HL-60 (cell line): Measurements from ENCODE around the gene FRMD3.

ENCODE experiments used
- DNase-seq, 2 experiments: peaks; one replicate each; pipeline ENCODE4 v3.0.0-alpha.2; 2010 to 2020; ENCODE audit warnings: low read depth in 1 of 2, low spot score in 1 of 2
- H3K27ac ChIP-seq: fragments of 250-450 bp; sonication (Bioruptor Pico); replicated peaks from 2 replicates; pipeline ENCODE4 v1.5.1; 2020; ENCODE audit warnings: mild to moderate bottlenecking, moderate library complexity
- H3K27me3 ChIP-seq: fragments of 250-450 bp; sonication (Bioruptor Pico); 2 replicates; pipeline ENCODE4 v1.5.1; 2021; ENCODE audit warnings: mild to moderate bottlenecking, moderate library complexity; ENCODE audit not compliant: insufficient read depth, poor library complexity, severe bottlenecking
- H3K4me3 ChIP-seq: replicated peaks from 2 replicates; pipeline ENCODE4 v1.5.1; 2011; ENCODE audit warnings: mild to moderate bottlenecking, control low read depth, low read length; ENCODE audit not compliant: insufficient read depth
- GABPA ChIP-seq: IDR thresholded peaks from 2 replicates; pipeline ENCODE4 v1.6.1; 2012; ENCODE audit warnings: low read depth
- POLR2AphosphoS5 ChIP-seq: IDR thresholded peaks from 2 replicates; pipeline ENCODE4 v1.6.1; 2012; ENCODE audit warnings: low read depth
- SPI1 ChIP-seq: IDR thresholded peaks from 2 replicates; pipeline ENCODE4 v1.6.1; 2012; ENCODE audit warnings: low read depth, mild to moderate bottlenecking, borderline replicate concordance
- TF ChIP-seq, protein P1 (sequence below): IDR thresholded peaks from one replicate; pipeline ENCODE4 v1.5.1; 2011; ENCODE audit warnings: low read length, control low read depth, inconsistent platforms; ENCODE audit not compliant: insufficient read depth
- TF ChIP-seq, protein P2 (sequence below): IDR thresholded peaks from 2 replicates; pipeline ENCODE4 v1.6.1; 2012; ENCODE audit warnings: low read depth; ENCODE audit not compliant: insufficient replicate concordance

Gene FRMD3

DNA sequence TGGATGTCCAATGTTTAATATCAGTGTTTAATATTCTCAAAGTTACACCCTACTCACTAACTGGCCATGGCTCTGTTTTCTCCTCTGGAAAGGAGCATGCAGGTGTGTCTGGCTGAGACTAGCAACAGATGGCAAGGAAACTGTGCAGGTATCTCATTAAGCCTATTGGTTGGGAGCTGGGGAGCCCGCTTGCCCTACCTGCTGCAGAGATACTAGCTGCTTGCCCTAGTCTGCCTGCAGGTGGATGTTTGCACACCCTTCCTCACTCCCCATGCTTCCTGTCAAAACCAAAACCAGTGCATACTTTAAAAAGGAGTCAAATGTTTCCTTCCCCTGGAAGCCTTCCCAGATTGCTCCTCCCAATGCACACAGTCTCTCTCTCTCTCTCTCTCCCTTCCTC lies 247.0 kb downstream of the FRMD3 start:
- Histone ChIP-seq H3K4me3 (no peak overlapping the region), H3K27me3 (no peaks in the 10 kb centered on the region), H3K27ac (no peak overlapping the region)
- no peak for DNase-seq
- TF ChIP-seq POLR2AphosphoS5 (no peak), SPI1 (no peak)
- TF ChIP-seq, protein P1, sequence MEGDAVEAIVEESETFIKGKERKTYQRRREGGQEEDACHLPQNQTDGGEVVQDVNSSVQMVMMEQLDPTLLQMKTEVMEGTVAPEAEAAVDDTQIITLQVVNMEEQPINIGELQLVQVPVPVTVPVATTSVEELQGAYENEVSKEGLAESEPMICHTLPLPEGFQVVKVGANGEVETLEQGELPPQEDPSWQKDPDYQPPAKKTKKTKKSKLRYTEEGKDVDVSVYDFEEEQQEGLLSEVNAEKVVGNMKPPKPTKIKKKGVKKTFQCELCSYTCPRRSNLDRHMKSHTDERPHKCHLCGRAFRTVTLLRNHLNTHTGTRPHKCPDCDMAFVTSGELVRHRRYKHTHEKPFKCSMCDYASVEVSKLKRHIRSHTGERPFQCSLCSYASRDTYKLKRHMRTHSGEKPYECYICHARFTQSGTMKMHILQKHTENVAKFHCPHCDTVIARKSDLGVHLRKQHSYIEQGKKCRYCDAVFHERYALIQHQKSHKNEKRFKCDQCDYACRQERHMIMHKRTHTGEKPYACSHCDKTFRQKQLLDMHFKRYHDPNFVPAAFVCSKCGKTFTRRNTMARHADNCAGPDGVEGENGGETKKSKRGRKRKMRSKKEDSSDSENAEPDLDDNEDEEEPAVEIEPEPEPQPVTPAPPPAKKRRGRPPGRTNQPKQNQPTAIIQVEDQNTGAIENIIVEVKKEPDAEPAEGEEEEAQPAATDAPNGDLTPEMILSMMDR = no peak
- TF ChIP-seq, protein P2, sequence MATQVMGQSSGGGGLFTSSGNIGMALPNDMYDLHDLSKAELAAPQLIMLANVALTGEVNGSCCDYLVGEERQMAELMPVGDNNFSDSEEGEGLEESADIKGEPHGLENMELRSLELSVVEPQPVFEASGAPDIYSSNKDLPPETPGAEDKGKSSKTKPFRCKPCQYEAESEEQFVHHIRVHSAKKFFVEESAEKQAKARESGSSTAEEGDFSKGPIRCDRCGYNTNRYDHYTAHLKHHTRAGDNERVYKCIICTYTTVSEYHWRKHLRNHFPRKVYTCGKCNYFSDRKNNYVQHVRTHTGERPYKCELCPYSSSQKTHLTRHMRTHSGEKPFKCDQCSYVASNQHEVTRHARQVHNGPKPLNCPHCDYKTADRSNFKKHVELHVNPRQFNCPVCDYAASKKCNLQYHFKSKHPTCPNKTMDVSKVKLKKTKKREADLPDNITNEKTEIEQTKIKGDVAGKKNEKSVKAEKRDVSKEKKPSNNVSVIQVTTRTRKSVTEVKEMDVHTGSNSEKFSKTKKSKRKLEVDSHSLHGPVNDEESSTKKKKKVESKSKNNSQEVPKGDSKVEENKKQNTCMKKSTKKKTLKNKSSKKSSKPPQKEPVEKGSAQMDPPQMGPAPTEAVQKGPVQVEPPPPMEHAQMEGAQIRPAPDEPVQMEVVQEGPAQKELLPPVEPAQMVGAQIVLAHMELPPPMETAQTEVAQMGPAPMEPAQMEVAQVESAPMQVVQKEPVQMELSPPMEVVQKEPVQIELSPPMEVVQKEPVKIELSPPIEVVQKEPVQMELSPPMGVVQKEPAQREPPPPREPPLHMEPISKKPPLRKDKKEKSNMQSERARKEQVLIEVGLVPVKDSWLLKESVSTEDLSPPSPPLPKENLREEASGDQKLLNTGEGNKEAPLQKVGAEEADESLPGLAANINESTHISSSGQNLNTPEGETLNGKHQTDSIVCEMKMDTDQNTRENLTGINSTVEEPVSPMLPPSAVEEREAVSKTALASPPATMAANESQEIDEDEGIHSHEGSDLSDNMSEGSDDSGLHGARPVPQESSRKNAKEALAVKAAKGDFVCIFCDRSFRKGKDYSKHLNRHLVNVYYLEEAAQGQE = no peak

DNA sequence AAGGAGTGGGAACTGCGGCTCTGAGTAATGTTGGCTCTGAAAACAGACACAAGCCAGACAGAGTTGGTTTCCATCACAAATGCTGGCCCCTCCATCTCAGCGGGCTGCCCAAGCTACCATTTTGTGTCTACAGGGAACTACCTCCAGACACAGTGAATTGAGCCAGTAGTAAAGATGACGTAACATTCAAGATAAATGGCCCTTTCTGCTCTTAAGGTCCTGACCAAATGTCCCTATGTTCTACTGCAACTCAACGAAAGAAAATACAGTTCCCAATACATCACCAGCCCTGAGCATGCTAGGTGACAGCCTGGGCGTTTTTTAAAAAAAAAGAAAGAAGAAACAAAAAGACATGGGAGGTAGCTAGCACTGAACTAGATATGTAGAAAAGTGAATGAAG lies 247.5 kb downstream of the FRMD3 start:
- no peak for DNase-seq
- Histone ChIP-seq H3K27me3 (no peaks in the 10 kb centered on the region), H3K27ac (no peak overlapping the region), H3K4me3 (no peak overlapping the region)
- TF ChIP-seq, protein P1 = no peak
- TF ChIP-seq POLR2AphosphoS5 = no peak
- TF ChIP-seq, protein P2 = no peak
- no peak for TF ChIP-seq SPI1
- TF ChIP-seq GABPA = no peak

DNA sequence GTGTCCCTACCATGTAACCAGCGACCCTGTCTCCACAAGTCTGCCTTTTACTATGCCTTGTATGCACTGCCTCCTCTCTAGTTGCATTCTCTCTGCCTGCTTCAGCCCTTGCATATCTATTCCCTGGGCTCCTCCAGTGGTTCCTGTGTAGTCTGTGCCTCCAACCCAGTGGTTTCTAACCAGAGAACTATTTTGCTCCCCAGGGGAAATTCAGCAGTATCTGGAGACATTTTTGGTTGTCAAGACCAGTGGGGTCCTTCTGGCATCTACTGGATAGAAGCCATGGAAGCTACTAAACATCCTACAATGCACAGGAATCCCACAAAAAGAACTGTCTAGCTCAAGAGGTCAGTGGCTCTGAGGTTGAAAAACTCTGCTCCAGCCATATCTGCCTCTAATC lies 251.2 kb downstream of the FRMD3 start:
- DNase-seq = no peak
- Histone ChIP-seq H3K27ac (no peak overlapping the region), H3K4me3 (no peak overlapping the region), H3K27me3 (no peaks in the 10 kb centered on the region)
- TF ChIP-seq, protein P1 = no peak
- TF ChIP-seq SPI1 (no peak), GABPA (no peak), POLR2AphosphoS5 (no peak)
- TF ChIP-seq, protein P2 = no peak
